ENCODE results near the gene RNF214.

GRCh38 chr11:117197006-117197405, 35.5 kb upstream of the RNF214 start:
- TF ChIP-seq CTCF (IDR thresholded peaks at IDR 0.05): no peak
- no peak for TF ChIP-seq EZH2 (IDR thresholded peaks at IDR 0.05; ENCODE audit: borderline replicate concordance, insufficient read depth, low read depth, low read length, poor library complexity, severe bottlenecking)
